Hematopoietic multipotent progenitor cell treated with erythropoietin and hydrocortisone succinate and interleukin-3 and kit ligand, for 15 days (in vitro differentiated cells): ENCODE results near the gene SH3RF1.
"Not testable (repeated sequence)": the region's sequence is repeated elsewhere in the genome, so short reads cannot be mapped to it uniquely, and the experiment has no call there.

Experiments
- DNase-seq: peaks from one replicate; pipeline ENCODE4 v3.0.0-alpha.2; 2015; ENCODE audit warnings: low spot score

SH3RF1 gene

GRCh38 chr4:169225812-169226211, 44.9 kb downstream of the SH3RF1 start:
- no peak for DNase-seq

- DNase-seq: no peak
Measured at GRCh38 chr4:169225058-169225751, 45.6 kb downstream of the SH3RF1 start.

- DNase-seq: no peak
Measured at GRCh38 chr4:169222761-169223160, 48.0 kb downstream of the SH3RF1 start.

- DNase-seq: no peak
Measured at GRCh38 chr4:169221662-169222061, 49.1 kb downstream of the SH3RF1 start.

- DNase-seq: no peak
Measured at GRCh38 chr4:169220854-169221411, 49.8 kb downstream of the SH3RF1 start.

GRCh38 chr4:169220447-169220846, 50.3 kb downstream of the SH3RF1 start:
- DNase-seq: no peak

DNA sequence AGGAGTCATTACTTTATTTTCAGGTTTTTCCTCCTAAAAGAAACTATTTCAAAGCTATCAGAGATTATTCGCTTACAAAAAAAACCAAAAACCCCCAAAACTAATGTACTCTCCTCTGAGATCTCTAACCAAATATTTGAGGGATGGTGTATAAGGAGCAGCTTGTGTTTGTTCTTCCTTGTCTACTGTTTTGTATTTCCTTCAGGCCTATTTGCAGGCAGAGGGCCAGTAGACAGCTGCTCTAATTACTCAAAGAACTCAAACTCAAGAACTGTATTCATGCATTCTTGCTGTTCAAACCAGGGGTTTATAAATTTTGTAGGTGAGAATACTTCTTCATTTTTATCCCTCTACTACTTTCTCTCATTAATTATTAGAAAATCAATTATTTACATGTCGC, 51.3 kb downstream of the SH3RF1 start:
- DNase-seq: no peak

DNA sequence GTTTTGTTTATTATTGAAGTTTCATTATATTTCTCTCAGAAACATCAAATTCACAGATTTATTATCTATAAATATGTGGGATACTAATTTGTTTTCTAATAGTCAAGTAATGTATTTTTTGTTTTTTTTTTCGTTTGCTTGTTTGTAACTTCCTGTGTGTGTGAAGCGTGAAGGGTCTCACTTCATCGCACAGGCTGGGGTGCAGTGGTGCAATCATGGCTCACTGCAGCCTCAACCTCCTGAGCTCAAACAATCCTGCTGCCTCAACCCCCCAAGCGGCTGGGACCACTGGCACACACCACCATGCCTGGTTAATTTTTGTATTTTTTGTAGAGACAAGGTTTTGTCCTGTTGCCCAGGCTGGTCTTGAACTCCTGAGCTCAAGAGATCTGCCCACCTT, 55.1 kb downstream of the SH3RF1 start:
- DNase-seq: no peak

- no peak for DNase-seq
Measured at GRCh38 chr4:169212981-169213380, 57.8 kb downstream of the SH3RF1 start.

- DNase-seq: no peak
Measured at GRCh38 chr4:169210504-169211118, 60.1 kb downstream of the SH3RF1 start.

- DNase-seq: no peak
Measured at GRCh38 chr4:169209388-169209883, 61.3 kb downstream of the SH3RF1 start.

- no peak for DNase-seq
Measured at GRCh38 chr4:169208516-169208915, 62.2 kb downstream of the SH3RF1 start.

DNA sequence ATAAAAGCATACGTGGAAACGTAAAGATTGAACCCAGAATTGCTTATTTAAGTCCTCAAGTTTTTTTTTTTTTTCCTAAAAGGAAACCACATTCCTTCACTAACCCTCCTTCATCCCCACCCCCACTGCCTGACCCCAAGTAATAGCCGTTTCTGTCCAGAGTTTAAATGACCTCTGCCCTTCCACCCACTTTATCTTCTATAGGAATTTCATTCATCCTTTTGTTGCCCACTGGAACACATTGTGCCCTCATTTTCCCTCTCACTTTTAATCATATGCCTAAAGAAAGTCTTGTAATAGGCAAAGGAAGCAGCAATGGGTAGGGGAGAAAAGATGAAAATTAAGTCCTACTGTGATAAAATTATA, 62.7 kb downstream of the SH3RF1 start:
- no peak for DNase-seq

DNA sequence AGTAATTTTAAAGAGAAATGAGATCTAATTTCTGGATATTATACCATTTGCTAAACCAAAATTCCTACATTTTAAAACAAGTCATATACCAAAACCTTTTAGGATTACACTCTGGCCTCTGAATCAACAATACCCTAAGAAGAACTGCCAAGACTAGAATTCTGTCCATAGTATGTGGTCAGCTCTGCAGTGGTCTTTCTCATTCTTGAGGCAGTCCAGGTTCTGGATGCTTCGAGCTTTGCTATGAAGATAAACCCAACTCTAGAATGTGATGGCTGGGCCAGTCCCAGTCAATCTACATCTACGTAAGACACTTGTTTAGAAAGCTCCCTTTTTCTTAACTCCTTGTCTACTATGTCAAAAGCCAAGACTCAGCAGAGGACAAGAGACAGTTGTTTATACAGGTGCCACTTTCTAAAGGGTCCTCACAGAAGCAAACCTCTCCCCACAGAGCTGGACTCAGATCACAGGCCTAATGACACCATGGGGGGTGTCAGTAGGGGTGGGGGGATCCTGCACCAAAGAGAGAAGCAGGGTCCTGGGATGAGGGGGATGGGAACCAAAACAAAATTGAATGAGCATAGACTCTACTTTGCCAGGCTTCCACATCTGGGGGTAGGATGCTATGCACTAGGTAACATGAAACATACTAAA, 63.2 kb downstream of the SH3RF1 start:
- DNase-seq: no peak

DNA sequence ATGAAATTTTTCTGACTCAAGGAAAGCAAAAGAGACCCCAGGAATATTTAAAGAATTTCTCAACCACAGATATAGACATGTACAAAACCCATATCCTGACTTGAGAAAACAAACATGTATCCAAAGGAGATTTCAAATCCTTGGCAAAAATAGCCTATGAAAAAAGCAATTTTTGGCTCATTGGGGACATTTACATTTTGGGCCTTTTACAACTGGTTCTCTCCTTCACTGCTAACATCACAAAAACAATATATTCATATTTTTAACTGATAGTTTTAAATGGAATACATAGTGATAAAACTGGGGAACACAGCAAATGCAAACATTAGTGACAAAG, 65.0 kb downstream of the SH3RF1 start:
- no peak for DNase-seq

GRCh38 chr4:169205075-169205743, 65.5 kb downstream of the SH3RF1 start:
- DNase-seq: no peak

DNA sequence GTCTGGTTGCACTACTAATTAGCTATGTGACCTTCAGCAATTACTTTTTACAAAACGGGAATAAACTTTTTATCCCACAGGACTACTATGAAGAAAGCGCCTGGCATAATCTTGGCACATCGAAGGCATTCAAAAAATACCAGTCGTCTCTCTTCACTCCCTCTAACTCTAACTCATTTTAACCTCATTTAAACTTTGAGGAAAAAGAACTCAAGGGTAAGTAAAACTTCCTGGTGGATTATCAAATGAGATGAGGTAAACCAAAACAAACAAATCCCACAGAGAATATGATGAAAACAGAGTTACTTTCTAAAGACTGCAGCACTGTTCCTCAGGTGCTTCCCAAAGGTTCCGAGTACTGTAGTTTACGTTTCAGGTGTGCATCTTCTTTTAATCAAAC, 66.9 kb downstream of the SH3RF1 start:
- no peak for DNase-seq

DNA sequence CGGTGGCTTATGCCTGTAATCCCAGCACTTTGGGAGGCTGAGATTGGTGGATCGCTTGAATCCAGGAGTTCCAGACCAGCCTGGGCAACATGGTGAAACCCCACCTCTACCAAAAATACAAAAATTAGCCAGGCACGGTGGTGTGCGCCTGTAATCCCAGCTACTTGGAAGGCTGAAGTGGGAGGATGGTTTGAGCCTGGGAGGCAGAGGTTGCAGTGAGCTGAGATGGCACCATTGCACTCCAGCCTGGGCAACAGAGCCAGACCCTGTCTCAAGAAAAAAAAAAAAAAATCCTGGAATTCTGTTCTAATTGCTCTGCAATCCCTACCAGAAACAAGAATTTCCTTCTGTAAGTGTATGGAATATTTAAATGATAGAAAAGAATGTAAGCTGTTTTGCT, 67.5 kb downstream of the SH3RF1 start:
- DNase-seq: not testable (repeated sequence)

DNA sequence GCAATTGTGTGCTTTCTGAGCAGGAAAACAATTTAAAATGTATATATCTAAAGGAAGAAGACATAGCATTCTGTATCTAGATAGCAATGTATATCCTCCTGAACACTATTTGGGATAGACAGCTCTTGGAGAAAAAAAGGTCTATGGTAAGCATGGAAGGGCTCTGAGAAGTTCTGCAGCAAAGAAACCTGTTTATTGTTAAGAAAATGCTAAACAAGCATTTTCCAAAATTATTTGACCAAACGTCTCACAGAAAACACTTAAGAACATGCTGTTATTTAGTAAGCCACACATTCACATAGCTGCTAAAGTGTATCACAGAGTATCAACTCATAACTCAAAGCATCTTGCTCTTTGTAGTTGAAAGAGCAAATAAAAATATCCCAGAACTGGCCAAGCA, 67.9 kb downstream of the SH3RF1 start:
- DNase-seq: no peak

- no peak for DNase-seq
Measured at GRCh38 chr4:169202145-169202699, 68.5 kb downstream of the SH3RF1 start.

- DNase-seq: no peak
Measured at GRCh38 chr4:169201222-169202144, 69.3 kb downstream of the SH3RF1 start.
